Measurements from ENCODE around the gene SLC6A6. TPM values are rescaled to one million over a fixed set of nuclear protein-coding genes. Genes with fewer than 3 reads are reported as not detected.

The SLC6A6 gene
- 6.7 and 12.4 TPM in 2 replicates for total RNA-seq

GRCh38 chr3:14402304-14402811 is at the start of gene SLC6A6:
Gene SLC6A6 (plus strand): TSS chr3:14402606. CDS start chr3:14443635, 41,029 bp downstream.

Other genes with a start within 250 kb of the SLC6A6 start
- gene XPC, start 224.0 kb upstream of the SLC6A6 start, total RNA-seq: 28.6 and 39.5 TPM in 2 replicates
- 6.6 and 7.1 TPM in 2 replicates for gene LSM3, start 223.8 kb upstream of the SLC6A6 start, total RNA-seq
- under 0.01 TPM in 1 of 2 replicates, not detected in the other for gene GRIP2, start 137.7 kb downstream of the SLC6A6 start, total RNA-seq
- 6.3 and 10.3 TPM in 2 replicates for gene CCDC174, start 249.2 kb downstream of the SLC6A6 start, total RNA-seq

All from dermis lymphatic vessel endothelial cell (primary cell).